OCI-LY7 (cell line): Measurements from ENCODE around the gene CXCL8. TPM values are rescaled to one million over a fixed set of nuclear protein-coding genes. Genes with fewer than 3 reads are reported as not detected.

ENCODE experiments used
- BruUV-seq: library from RNA; stranded (reverse); fragments of 400-500 nt; replicated peaks from 2 replicates; lab custom pipeline; 2021; lab: Mats Ljungman, UMichigan
- CTCF ChIA-PET: fragments of 300-600 bp; sonication (Branson Sonifier 250); formaldehyde crosslinking; loops from one replicate; lab custom pipeline; 2022; ENCODE audit warnings: antibody characterized with exemption; ENCODE audit not compliant: unreplicated experiment; lab: Charles Lee
- POLR2A ChIA-PET: fragments of 300-600 bp; sonication (Branson Sonifier 250); formaldehyde crosslinking; loops from one replicate; lab custom pipeline; 2022; ENCODE audit warnings: antibody characterized with exemption; lab: Charles Lee
- DNase-seq: peaks from one replicate; pipeline ENCODE4 v3.0.0-alpha.2; 2015; ENCODE audit warnings: low spot score
- H2AFZ ChIP-seq: fragments of 200-600 bp; sonication (generic), shearing (Covaris generic); 2 replicates; pipeline ENCODE4 v1.6.1; 2014; ENCODE audit warnings: mild to moderate bottlenecking, antibody characterized with exemption, low read length, moderate library complexity
- H3K27ac ChIP-seq: fragments of 200-600 bp; sonication (generic); 2 replicates; pipeline ENCODE4 v1.5.1; 2014; ENCODE audit warnings: mixed run types, low read depth, mild to moderate bottlenecking, moderate library complexity, low read length, inconsistent platforms; ENCODE audit not compliant: poor library complexity, severe bottlenecking
- H3K36me3 ChIP-seq: fragments of 200-600 bp; sonication (generic); 2 replicates; pipeline ENCODE4 v1.6.1; 2014; ENCODE audit warnings: mild to moderate bottlenecking, antibody characterized with exemption, low read length, moderate library complexity, mixed read lengths; ENCODE audit not compliant: insufficient read depth
- H3K4me1 ChIP-seq: fragments of 200-600 bp; sonication (generic); 2 replicates; pipeline ENCODE4 v1.5.1; 2014; ENCODE audit warnings: mild to moderate bottlenecking, low read length; ENCODE audit not compliant: insufficient read depth, poor library complexity, severe bottlenecking
- H3K4me2 ChIP-seq: fragments of 200-600 bp; sonication (generic); 2 replicates; pipeline ENCODE4 v1.6.1; 2014; ENCODE audit warnings: mild to moderate bottlenecking, low read length
- H3K4me3 ChIP-seq: fragments of 200-600 bp; sonication (generic); 2 replicates; pipeline ENCODE4 v1.5.1; 2014; ENCODE audit warnings: mild to moderate bottlenecking, low read depth, low read length; ENCODE audit not compliant: poor library complexity, severe bottlenecking
- H3K79me2 ChIP-seq: fragments of 200-600 bp; sonication (generic); 2 replicates; pipeline ENCODE4 v1.6.1; 2016; ENCODE audit warnings: low read depth, mild to moderate bottlenecking, low read length, moderate library complexity, mixed read lengths; ENCODE audit not compliant: insufficient read depth
- H3K9me2 ChIP-seq: fragments of 200-600 bp; sonication (generic); 2 replicates; pipeline ENCODE4 v1.6.1; 2016; ENCODE audit warnings: mild to moderate bottlenecking, low read length, mixed read lengths; ENCODE audit not compliant: insufficient read depth
- H3K9me3 ChIP-seq: fragments of 200-600 bp; sonication (generic); 2 replicates; pipeline ENCODE4 v1.6.1; 2014; ENCODE audit warnings: mild to moderate bottlenecking, mixed run types, low read length, mixed read lengths
- H4K20me1 ChIP-seq: fragments of 200-600 bp; sonication (generic); 2 replicates; pipeline ENCODE4 v1.6.1; 2014; ENCODE audit warnings: mild to moderate bottlenecking, antibody characterized with exemption, low read length, moderate library complexity, mixed read lengths; ENCODE audit not compliant: insufficient read depth
- CTCF ChIP-seq: fragments of 200-600 bp; sonication (generic); conservative IDR thresholded peaks from 2 replicates; pipeline ENCODE4 v1.5.1; 2014; ENCODE audit warnings: mild to moderate bottlenecking, antibody characterized with exemption, low read length, moderate library complexity, mixed read lengths
- EZH2phosphoT487 ChIP-seq: fragments of 200-600 bp; sonication (generic); IDR thresholded peaks from 2 replicates; pipeline ENCODE4 v1.6.1; 2018; ENCODE audit warnings: low read depth, borderline replicate concordance, mild to moderate bottlenecking, mixed run types, antibody characterized with exemption, low read length, moderate library complexity, mixed read lengths
- intact Hi-C: fragments of 100-400 bp; cut with micrococcal nuclease; formaldehyde crosslinking; loops from one replicate; pipeline ENCODE4 v1.10.0; 2022; ENCODE audit not compliant: unreplicated experiment
- total RNA-seq, 2 experiments: library from RNA; depleted of rRNA in 1 of 2; stranded (reverse); fragments of >200 nt in 1 of 2; shearing (Covaris generic) in 1 of 2; gene quantifications; 2 replicates each; pipeline ENCODE4 v1.2.3, GENCODE V29; 2014 to 2022

Gene CXCL8
- total RNA-seq, 2 experiments from 2014 or later: not detected

GRCh38 chr4:73692254-73692653, 48.1 kb upstream of the CXCL8 start:
- no peak for TF ChIP-seq EZH2phosphoT487
- no peak for TF ChIP-seq CTCF
- Histone ChIP-seq H3K9me3 (no peaks in the 10 kb centered on the region), H4K20me1 (no peaks in the 10 kb centered on the region), H2AFZ (no peak overlapping the region), H3K4me2 (no peak overlapping the region), H3K4me3 (no peak overlapping the region), H3K36me3 (no peaks in the 10 kb centered on the region), H3K27ac (no peak overlapping the region), H3K4me1 (no peaks in the 10 kb centered on the region), H3K79me2 (no peaks in the 10 kb centered on the region), H3K9me2 (no peaks in the 10 kb centered on the region)
- POLR2A ChIA-PET: no interaction called here
- no peak for DNase-seq
- CTCF ChIA-PET: no interaction called here
- intact Hi-C loops: no loop called here
- BruUV-seq: no TSS peak

- Histone ChIP-seq H3K9me2 (no peaks in the 10 kb centered on the region), H3K79me2 (no peaks in the 10 kb centered on the region), H3K9me3 (no peaks in the 10 kb centered on the region), H3K4me1 (no peaks in the 10 kb centered on the region), H3K27ac (no peak overlapping the region), H3K4me3 (no peak overlapping the region), H3K36me3 (no peaks in the 10 kb centered on the region), H2AFZ (no peak overlapping the region), H4K20me1 (no peaks in the 10 kb centered on the region), H3K4me2 (no peak overlapping the region)
- no peak for TF ChIP-seq CTCF
- no peak for TF ChIP-seq EZH2phosphoT487
- no TSS peak for BruUV-seq
- DNase-seq: no peak
- intact Hi-C loops: no loop called here
- POLR2A ChIA-PET: interaction anchor here (0.5 kb wide), 1 partner anchor 30 kb away, joined by 3 read pairs; no protein-coding TSS in a partner anchor
- CTCF ChIA-PET: no interaction called here
Measured at GRCh38 chr4:73692701-73693100, 47.7 kb upstream of the CXCL8 start.

GRCh38 chr4:73693811-73694210, 46.6 kb upstream of the CXCL8 start:
- BruUV-seq: no TSS peak
- H3K4me1 ChIP-seq: no peaks in the 10 kb centered on the region
- TF ChIP-seq EZH2phosphoT487 (no peak), CTCF (no peak)
- H3K27ac ChIP-seq: no peak overlapping the region
- no peaks in the 10 kb centered on the region for H3K9me3 ChIP-seq
- intact Hi-C loops: no loop called here
- DNase-seq: no peak
- POLR2A ChIA-PET: interaction anchor here (1.0 kb wide), 1 partner anchor 10 kb away, joined by 3 read pairs; no protein-coding TSS in a partner anchor
- no peaks in the 10 kb centered on the region for H4K20me1 ChIP-seq
- no peak overlapping the region for H2AFZ ChIP-seq
- no peak overlapping the region for H3K4me2 ChIP-seq
- H3K9me2 ChIP-seq: no peaks in the 10 kb centered on the region
- no peaks in the 10 kb centered on the region for H3K79me2 ChIP-seq
- CTCF ChIA-PET: no interaction called here
- H3K36me3 ChIP-seq: no peaks in the 10 kb centered on the region
- no peak overlapping the region for H3K4me3 ChIP-seq
